NCI-H524 (cell line): ENCODE measurements around the gene SLC22A1.

Experiments
- DNase-seq, 2 experiments: peaks; one replicate each; lab custom pipeline; 2025; lab: John Stamatoyannopoulos, UW

SLC22A1 gene

GRCh38 chr6:160173806-160174527 lies 52.4 kb downstream of the SLC22A1 start:
- DNase-seq = no peak

GRCh38 chr6:160174681-160175080 lies 53.1 kb downstream of the SLC22A1 start:
- DNase-seq = no peak

- no peak for DNase-seq
Observed at GRCh38 chr6:160177220-160177619, 55.6 kb downstream of the SLC22A1 start.

- DNase-seq = no peak
Observed at GRCh38 chr6:160178271-160178670, 56.7 kb downstream of the SLC22A1 start.

DNA sequence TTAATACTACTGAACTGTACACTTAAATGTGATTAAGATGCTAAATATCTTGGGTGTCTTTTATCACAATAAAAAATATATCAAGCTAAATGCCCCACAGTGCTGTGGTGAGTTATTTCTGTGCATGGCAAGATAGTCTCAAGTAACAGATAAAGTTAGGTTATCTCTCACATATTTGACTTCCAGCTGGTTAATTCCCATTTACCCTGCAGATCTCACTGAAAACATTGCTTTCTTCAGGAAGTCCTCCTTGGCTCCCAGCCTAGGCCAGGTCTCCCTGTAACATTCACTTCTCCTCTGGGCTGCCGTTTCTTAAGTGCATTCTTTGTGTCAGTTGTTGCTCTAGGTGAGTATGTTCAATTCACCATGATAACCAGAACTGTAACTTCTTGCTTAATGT lies 59.1 kb downstream of the SLC22A1 start:
- no peak for DNase-seq

GRCh38 chr6:160188773-160189172 lies 67.2 kb downstream of the SLC22A1 start:
- DNase-seq = no peak

DNA sequence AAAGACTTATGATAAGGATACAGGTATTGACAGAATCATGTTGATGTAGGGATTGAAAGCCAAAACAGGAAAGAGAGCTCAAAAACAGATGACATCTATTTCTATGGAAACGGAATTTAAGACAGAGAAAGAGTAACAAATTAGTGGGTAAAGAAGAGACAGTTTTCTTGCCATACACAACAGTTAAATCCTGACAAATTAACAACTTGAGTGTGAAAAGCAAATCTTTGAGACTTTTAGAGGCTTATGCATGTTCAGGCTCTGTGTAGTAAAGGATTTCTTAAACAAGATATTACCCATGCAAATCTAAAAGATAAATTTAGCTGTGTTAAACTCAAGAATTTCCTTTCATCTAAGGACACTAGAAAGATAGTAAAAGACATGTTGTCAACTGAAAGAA lies 68.5 kb downstream of the SLC22A1 start:
- no peak for DNase-seq

- DNase-seq = no peak
Observed at GRCh38 chr6:160190973-160191372, 69.4 kb downstream of the SLC22A1 start.

DNA sequence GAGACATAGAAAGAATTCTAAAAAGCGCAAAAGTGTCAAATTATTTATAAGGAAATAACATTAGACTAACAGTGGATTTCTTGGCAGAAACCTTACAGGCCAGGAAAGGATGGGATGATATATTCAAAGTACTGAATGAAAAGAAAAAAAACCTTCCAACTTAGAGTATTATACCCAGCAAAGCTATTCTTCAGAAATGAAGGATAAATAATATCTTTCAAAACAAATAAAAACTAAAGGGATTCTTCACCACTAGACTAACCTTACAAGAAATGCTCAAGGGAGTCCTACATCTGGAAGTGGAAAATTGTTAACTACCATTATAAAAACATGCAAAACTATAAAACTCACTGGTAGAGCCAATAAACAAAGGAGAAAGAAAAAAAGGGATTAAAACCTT lies 71.2 kb downstream of the SLC22A1 start:
- no peak for DNase-seq

DNA sequence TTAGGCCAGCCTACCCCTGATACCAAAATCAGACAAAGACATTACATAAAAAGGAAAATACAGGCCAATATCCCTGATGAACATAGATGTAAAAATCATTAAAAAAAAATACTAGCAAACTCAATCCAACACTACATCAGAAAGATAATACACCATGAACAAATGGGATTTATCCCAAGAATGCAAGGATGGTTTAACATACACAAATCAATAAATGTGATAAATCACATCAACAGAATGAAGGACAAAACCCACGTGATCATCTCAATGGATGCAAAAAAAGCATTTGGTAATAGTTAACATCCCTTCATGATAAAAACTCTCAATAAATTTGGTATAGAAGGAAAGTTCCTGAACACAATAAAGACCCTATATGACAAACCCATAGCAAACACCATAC lies 73.2 kb downstream of the SLC22A1 start:
- DNase-seq = no peak

GRCh38 chr6:160197662-160198061 lies 76.0 kb downstream of the SLC22A1 start:
- no peak for DNase-seq

GRCh38 chr6:160198606-160199211 lies 77.1 kb downstream of the SLC22A1 start:
- DNase-seq = no peak

DNA sequence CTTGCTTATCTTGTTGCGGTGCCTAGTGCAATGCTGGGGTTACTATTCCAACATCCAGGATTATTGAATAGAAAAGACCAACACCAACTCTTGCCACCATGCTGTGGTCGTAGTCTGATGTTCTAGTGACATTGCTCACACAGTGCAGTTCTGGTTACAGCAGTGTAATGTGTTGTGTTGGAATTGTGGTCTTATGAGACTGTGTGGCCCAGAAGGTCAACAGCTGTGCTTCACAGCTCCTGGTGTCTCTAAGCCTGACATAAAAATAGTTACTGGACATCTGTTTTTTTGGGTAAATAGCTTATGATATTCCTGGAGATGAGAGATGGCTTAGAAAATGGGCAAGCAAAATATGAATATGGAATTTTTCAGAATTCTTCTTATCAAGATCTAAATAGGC lies 79.4 kb downstream of the SLC22A1 start:
- no peak for DNase-seq

- DNase-seq = no peak
Observed at GRCh38 chr6:160202411-160202810, 80.8 kb downstream of the SLC22A1 start.

GRCh38 chr6:160203076-160203475 lies 81.5 kb downstream of the SLC22A1 start:
- DNase-seq = no peak

DNA sequence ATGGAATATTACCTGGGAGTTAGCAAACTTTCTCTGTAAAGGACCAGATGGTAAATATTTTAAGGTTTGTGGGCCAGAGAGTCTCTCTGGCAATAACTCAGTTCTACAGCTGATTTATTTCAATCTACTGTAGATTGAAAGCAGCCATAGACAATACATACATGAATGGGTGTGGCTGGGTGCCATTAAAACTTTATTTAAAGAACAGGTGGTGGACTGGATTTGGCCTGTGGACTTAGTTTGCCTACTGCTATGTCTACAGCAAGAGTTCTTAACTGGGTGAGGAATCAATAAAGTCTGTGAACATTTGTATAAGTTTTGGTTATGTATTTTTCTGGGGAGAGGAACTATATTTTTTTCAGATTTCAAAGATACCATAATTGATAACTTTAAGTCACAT lies 81.9 kb downstream of the SLC22A1 start:
- DNase-seq = no peak

- DNase-seq = no peak
Observed at GRCh38 chr6:160203953-160204352, 82.3 kb downstream of the SLC22A1 start.

DNA sequence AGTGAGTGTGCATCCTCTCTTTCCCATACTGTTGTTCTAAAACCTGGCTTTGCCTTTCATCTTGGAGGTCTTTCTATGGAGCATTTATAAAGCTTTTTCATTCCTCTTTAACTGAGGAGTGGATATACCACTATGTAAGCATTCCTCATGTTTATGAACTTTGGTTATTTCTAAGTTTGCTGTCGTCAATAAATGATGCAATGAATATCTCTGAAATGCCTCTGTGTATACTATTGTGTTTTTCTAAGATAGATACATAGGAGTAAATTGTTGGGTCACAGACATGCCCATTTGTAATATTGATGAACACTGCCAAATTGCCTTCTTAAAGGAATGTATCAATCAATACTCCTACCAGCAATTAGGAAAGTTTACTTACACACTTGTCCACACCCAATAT lies 83.1 kb downstream of the SLC22A1 start:
- DNase-seq = no peak

DNA sequence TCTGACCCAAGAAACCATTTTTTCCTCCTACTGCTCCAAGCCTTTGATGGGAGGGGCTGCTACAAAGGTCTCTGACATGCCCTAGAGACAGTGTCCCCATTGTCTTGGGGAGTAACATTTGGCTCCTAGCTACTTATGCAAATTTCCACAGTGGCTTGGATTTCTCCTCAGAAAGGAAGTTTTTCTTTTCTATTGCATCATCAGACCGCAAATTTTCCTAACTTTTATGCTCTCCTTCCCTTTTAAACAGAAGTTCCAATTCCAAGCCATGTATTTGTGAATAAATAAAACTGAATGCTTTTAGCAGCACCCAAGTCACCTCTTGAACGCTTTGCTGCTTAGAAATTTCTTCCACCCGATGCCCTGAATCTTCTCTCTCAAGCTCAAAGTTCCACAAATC lies 86.0 kb downstream of the SLC22A1 start:
- DNase-seq = no peak
